ENCODE measurements around the gene TMEM121.
A peak's percentile ranks its signal among the peaks of the same experiment; 100 is the strongest.

Gene TMEM121

DNA sequence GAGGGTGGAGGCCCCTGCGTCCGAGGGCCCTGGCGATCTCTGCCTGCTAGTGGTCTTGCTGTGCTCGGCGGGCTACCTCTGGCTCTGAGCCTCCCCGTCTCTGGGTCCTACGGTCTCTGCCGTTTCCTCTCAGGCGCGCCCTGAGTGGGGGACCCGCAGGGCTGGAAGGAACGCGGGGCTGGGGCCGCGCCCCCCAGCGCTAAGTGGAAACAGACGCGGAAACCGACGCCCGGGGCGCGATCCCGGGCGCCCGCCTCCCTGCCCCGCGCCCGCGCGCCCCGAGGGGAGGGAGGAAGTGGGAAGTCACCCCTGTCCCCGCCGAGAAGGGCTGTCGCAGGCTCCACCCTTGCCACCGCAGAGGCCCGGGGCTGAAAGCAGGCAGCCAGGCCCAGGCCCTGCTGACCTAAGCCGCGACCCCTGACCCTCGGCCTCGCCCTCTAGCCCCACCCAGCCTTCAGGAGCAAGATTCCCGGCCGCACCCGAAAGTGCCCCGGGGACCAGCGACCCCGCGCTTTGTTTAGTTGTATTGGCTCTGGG lies 38.9 kb upstream of the TMEM121 start:
- no peak for DNase-seq

DNA sequence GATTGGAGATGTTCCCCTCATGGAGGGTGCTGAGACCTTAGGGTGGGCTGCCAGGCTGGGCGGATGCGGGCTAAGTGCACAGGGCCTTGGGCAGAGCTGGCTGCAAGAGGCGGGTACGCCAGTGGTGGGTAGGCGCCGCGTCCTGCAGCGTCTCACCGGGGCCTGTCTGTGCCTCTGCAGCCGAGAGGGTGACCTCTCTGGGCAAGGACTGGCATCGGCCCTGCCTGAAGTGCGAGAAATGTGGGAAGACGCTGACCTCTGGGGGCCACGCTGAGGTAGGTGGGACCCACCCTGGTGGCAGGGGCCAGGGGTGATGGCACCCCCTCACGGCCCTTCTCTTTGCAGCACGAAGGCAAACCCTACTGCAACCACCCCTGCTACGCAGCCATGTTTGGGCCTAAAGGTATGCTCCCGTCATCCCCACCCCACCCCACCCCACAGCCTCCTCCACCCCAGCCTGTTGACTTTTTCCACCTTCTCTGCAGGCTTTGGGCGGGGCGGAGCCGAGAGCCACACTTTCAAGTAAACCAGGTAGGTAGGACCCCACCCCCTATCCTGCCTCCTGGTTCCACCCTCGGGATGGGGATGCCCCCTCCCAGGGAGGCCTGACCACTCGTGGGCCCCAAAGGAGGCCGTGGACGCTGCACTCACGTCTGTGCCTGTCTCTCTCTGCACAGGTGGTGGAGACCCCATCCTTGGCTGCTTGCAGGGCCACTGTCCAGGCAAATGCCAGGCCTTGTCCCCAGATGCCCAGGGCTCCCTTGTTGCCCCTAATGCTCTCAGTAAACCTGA lies 38.2 kb upstream of the TMEM121 start:
- no peak for DNase-seq

- peak; percentile 49 for DNase-seq
Measured at GRCh38 chr14:105488781-105489541, 37.4 kb upstream of the TMEM121 start.

DNA sequence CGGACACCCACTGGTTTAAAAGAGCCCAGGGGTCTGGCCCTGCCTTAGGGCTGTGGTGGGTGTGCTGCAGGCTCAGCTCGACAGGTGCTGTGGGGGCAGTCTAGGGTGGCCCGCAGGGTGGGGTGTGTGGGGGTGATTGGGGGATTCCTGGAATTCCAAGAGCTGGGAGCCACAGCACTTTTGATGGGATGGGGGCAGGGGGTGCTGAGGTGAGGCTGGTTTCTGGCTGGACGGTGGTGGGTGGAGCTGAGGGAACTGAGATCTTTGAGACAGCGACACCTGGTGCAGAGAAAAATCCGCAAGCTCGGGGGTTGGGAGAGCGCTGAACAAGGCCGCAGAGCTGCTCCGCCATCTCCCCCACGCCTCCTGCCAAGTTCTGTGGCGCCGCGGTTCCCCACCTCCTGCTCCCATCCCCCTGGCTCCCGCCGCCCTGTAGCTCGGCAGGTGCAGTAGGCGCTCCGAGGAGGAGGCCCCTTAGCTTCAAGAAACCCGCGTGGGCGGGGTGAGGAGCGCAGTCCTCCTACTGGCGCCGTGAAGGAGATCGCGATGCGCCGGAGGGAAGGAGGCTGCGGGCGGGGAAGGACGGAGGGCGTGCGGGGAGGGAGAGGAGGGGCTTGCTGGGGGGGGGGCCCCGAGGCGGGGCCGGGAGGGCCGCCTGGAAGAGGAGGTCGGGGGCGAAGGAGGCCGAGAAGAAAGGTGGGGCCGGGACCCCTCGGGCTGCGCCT lies 36.7 kb upstream of the TMEM121 start:
- peak; percentile 97 for DNase-seq

DNA sequence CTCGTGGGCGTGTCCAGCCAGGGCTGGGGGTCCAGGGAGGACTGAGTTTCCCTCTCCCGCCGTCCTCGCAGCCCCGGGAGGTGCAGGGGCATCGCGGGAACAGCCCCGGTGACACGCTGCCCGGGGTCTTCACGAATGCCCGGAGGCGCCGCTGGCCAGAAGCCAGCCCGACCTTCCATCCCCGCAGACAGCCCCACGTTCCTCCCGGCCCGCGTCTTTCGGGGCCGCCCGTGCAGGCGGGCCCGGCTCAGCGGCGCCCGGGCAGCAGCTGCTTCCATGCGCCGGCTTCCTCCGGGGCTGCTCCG lies 36.2 kb upstream of the TMEM121 start:
- no peak for DNase-seq

DNA sequence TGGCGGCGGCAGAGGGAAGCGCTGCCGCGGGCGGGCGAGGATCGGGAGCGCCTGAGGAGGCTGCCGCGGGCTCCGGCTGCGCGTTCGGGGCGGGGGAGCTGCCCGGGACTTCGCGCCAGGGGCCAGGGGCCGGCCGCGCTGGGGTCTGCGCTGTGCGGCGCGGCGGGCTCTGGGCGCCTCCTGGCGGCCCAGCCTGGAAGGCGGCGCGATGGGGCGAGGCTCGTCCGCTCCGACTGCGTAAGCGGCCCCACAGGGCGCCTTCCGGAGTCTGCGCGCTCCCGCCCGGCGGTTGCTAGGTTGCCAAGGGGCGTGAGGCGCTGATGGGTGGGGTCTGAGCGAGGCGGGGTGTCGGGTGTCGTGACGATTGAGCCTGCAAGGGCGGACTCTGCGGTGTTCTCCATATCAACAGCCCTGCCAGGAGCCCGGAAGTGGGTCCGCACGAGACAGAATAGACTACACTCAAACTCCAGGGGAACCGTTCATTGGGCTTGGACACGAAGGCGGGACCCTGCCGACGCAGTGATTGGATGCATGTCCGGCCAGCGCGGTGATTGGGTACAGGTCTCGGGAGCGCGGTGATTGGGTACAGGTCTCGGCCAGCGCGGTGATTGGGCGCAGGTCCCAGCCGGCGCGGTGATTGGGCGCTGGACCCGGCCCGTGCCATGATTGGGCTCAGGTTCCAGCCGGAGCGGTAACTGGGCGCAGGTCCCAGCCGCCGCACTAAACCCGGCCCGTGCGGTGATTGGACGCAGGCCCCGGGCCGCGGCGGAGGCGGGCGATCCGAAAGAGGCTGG lies 35.6 kb upstream of the TMEM121 start, which contains the start of gene TEDC1:
TEDC1 (plus strand) TSS at position 675 of the 794 bp plus-strand sequence. CDS start 130 bp downstream, outside the sequence.
- DNase-seq, result peak; percentile 100

DNA sequence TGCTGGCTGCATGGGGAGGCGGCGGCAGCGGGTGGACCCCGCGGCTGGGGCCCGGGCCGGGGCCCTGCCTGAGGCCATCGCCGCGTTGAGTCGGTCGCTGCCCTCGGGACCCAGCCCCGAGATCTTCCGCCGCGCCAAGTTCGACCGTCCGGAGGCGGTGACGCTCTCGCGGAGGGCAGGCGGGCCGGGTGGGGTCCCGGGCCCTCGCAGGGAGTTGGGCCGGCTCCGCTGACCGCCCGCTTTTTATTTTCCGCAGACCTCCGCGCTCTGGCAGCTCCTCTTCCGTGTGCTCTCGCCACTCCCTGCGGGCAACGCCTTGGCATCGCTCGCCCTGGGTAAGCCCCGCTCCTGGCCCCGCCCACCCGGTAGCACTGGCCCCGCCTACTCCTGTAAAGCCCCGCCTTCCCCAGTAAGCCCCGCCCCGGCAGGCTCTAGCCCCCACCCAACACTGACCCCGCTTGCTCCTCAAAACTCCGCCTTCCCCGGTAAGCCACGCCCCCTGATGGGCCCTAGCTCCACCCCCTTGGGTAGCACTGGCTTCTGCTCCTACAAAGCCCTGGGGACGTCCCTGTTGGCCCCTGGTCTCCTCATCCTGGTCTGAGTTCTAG lies 34.9 kb upstream of the TMEM121 start:
- peak; percentile 52 for DNase-seq

DNA sequence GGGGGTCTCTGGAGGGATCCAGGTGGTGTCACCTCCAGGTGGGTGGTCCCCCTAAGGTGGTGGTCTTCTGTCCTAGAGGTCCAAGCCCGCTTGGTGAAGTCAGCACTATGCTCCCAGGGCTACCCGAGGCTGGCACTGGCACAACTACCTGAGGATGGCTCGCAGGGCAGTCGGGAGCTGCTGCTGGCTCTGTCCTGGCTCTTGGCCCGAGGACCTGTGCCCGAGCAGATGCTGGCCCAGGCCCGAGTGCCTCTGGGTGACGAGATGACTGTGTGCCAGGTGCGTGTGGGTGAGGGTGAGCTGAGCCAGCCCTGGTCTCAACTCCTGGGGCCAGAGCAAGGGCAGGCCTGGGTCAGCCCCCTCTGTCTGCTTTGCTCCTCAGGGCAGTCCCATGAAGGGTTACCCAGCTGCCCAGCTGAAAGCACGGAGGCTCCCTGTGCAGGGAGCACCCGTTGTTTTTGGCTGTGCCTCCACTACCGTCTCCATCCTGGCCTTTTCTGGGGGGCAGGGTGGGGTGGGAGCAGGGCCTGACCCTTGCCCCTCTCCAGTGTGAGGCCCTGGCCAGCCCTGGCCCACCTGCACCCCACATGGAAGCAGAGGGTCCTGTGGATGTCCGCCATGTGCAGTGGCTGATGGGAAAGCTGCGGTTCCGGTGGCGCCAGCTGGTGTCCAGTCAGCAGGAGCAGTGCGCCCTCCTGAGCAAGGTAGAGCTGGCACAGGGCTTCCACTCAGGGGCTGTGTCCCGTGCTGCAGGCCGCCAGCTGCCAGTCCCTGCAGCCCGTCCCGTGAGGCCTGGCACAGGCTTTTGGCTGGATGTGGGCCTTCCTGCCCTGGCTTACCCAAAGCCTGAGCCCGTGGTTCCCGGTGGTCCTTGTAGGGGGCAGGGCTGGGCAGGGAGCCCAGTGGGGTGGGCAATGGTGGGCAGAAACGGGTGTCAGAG lies 34.1 kb upstream of the TMEM121 start:
- no peak for DNase-seq

- no peak for DNase-seq
Measured at GRCh38 chr14:105492971-105493871, 33.2 kb upstream of the TMEM121 start.

DNA sequence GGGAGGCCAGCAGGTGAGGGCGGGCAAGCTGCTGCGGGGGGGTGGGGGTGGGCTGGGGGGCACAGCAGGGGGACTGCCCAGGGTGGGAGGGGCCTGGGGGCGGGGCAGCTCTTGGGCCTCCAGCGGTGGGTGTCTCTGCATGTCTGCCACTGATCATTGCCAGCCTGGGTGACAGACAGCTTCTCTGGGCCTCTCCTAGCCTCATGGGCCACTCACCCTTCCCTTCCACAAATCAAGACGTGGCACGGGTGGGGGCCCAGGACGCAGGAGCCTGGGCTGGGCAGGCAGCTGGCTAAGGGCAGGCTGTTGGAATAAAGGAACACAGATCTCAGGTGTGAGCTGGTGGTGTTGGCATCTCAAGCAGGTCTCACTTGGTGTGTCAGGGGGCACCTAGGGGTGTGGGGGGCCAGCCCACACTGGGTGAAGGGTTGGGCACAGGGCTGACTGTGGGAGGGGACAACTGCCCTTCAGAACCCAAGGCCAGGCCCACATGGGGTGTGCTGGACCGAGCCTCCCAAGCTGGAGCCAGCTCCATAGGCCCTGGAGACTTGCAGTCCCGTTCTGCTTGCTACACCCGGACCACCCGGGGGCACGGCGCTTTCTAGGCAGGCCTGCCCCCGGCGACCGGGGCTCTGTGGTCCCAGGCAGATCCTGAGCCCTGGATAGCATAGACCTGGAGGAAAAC lies 32.3 kb upstream of the TMEM121 start:
- DNase-seq, result no peak

- no peak for DNase-seq
Measured at GRCh38 chr14:105494606-105494929, 31.8 kb upstream of the TMEM121 start.

- no peak for DNase-seq
Measured at GRCh38 chr14:105495101-105495989, 31.0 kb upstream of the TMEM121 start.

DNA sequence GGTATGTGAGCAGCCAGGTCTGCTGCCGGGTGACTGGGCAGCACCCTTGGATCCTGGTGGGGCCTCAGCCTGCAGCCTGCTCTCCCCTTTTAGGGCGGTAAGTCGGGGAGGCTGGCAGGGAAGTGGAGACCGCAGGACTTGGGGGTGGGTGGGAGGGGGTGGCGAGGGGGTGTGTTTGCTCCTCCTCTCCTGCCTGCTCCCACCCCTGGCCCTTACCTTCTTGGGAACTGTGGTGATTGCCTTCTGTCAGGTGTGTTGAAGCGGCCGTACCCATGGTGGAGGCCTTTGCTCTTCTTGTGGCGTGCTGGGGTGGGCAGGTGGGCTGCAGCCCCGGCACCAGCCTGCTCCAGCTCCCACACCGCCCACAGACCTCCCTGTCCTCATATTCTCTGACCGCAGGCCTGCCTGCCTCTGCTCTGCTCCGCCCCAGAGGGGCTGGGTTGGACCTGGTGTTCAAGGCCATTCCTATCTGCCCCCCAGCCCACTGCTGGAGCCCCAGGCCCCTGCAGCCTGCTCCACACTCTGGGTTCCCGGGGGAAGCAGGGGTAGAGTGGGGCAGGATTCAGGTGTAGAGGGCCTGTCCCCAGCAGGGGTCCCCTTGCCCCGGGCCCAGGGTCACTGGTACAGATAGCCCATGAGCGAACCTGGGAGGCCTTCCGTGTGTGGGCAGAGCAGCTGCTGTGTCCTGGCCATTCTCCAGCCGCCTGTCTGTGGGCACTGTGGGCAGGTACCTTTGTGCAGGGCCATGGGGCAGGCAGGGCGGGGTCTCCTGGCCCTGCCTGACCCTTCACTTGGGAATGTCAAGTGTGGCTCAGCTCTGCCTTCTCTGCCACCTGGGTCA lies 30.2 kb upstream of the TMEM121 start:
- DNase-seq, result no peak

DNA sequence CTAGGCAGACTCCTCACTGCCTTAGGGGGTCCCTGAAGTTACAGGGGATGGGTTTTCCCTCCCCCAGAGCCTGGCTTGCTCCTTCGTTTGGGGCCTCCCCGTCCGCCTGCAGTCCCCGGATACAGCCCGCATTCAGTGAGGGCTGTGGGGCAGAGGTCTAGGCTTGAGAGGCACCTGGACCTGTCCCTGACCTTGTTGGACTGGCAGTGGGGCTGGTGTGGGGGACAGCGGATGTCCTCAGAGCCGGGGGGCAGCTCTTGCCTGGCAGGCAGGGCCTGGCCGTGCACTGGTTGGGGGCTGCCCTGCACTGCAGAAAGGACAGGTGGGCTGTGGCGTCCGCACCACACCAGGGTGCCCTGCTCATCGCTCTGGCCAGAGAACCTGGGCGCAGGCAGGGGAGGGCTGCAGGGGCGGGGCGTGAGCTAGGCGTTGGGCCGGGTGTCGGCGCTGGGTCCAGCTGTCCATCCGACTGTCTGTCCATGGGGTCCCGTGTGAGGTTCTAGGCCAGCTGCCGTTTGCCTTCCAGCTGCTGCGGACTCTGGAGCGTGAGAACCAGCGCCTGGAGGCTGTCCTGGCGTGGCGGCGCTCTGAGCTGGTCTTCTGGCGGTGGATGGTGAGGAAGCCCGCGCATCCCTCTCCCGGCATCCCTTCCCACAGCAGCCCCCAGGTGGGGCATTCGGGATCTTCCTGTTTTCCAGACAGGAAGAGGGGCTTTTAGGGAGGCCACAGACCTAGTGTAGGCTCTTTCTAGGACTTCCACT lies 29.4 kb upstream of the TMEM121 start:
- no peak for DNase-seq

DNA sequence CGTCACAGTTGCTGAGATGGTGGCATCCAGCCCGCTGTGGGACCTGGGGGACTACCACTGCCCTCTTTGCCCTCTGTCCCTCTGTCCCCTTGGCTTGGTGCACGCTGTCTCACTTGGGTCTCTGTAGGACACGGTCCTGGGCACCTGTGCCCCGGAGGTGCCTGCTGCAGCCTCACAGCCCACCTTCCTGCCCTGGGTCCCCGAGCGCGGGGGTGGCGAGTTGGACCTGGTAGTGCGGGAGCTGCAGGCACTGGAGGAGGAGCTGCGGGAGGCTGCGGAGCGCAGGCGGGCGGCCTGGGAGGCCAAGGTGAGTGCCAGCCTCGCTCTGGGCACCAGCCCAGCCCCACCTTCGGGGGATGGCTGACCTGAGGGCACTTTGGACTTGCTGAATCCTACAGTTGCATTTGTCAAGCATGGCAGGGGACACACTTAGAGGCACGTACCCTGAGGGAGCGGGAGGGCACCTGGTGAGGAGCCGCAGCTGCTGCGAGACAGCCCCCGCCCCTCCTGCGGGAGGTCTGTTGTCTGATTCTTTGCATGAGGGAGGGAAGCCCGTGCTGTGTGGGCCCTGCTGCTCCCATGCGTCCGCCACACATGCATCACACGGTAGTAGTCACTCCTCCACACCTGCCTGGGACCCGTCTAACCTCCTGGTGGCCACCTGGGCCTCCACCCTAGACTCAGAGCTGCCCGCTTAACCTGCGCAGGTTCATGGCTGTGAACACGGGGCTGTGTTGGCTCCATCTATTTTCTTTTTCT lies 28.5 kb upstream of the TMEM121 start:
- no peak for DNase-seq

All from NCI-H226 (cell line).